Measurements from ENCODE around the gene RAF1. TPM values are rescaled to one million over a fixed set of nuclear protein-coding genes. Genes with fewer than 3 reads are reported as not detected.
"Not testable (repeated sequence)": the region's sequence is repeated elsewhere in the genome, so short reads cannot be mapped to it uniquely, and the experiment has no call there.

RAF1 gene
- total RNA-seq, 2 donors from 2014 or later, result 158 to 183 TPM

DNA sequence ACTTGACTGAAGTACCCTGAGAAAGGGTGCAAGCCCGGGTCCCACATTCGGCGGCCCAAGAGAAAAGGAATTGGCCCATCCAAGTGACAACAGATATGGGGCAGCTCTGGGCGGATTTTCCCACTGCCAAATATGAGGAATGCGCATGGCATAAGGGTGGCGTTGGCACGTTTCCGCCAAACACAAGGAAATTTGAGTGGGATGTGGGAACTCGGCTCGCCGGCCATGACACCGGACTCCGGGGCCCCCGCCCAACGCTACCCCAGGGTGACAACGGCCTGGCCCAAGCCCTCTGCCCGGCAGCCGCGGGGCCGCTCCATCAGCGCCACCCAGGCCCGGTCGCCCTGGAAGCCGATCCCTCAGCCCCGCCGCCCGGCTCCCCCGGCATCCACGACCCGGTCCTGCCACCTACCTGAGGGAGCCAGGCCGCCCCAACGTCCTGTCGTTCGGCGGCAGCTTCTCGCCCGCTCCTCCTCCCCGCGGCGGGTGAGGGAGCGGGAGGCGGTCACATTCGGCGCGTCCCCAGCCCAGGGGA is 449 bp downstream of the RAF1 start:
- H3K4me3 ChIP-seq, result peak overlapping the region; percentile 100
- no peaks in the 10 kb centered on the region for H3K9me3 ChIP-seq
- ATAC-seq (ENCODE audit: insufficient number of reproducible peaks, low FRiP score, low read depth), result peak; percentile 35
- peaks cover 33 to 39% of the 10 kb centered on the region in 2 donors for H3K4me1 ChIP-seq (ENCODE audit: control insufficient read depth in 1 of 2, low read depth in 2 of 2)
- no peaks in the 10 kb centered on the region for H3K27me3 ChIP-seq (replicated peaks; ENCODE audit: insufficient read depth)
- TF ChIP-seq, protein P1, sequence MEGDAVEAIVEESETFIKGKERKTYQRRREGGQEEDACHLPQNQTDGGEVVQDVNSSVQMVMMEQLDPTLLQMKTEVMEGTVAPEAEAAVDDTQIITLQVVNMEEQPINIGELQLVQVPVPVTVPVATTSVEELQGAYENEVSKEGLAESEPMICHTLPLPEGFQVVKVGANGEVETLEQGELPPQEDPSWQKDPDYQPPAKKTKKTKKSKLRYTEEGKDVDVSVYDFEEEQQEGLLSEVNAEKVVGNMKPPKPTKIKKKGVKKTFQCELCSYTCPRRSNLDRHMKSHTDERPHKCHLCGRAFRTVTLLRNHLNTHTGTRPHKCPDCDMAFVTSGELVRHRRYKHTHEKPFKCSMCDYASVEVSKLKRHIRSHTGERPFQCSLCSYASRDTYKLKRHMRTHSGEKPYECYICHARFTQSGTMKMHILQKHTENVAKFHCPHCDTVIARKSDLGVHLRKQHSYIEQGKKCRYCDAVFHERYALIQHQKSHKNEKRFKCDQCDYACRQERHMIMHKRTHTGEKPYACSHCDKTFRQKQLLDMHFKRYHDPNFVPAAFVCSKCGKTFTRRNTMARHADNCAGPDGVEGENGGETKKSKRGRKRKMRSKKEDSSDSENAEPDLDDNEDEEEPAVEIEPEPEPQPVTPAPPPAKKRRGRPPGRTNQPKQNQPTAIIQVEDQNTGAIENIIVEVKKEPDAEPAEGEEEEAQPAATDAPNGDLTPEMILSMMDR (IDR thresholded peaks at IDR 0.05), result no peak
- H3K27ac ChIP-seq, result peak overlapping the region; percentile 100
- DNase-seq (ENCODE audit: low spot score), result peak; percentile 34
- no peaks in the 10 kb centered on the region for H3K36me3 ChIP-seq

DNA sequence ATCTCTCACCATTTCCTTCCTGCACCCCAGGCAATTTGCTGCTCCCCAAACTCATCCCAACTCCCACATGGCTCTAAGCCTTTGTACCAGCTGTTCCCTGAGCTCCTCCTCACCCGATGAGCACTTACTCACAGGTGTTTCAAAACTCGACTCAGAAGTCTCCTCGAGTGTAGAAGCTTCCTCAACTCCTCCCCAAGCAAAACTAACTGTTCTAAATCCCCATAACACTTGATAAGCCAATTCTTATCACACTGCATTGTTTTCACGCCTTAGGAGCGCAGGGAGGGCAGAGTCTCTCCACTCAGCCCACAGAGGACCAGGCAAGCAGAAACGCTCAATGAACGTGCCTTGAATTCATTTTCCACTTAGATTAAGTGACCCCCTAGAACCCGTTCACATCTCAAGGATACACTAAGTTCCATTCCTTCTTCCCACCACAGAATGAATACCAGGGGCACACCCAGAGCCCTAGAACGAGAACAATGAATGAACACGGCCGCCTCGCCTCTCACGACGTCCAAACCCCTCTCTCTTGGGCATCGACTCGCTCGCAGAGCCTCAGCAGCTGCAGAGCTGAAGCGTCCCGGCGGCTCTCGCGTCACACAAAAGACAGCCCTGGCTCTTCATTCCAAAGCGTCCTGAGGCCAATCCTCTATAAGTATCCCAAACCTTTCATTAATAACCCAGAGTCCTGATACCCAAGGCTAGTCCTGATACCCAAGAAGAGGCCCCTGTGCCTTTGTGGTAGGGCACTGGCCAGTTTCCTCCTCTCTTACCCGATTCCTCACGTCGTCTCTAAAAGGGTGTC is 1.1 kb downstream of the RAF1 start:
- Histone ChIP-seq H3K4me1 (ENCODE audit: control insufficient read depth in 1 of 2, low read depth in 2 of 2) (peaks cover 40 to 46% of the 10 kb centered on the region in 2 donors), H3K36me3 (no peaks in the 10 kb centered on the region), H3K9me3 (no peaks in the 10 kb centered on the region), H3K27ac (peak overlapping the region; percentile 100), H3K27me3 (replicated peaks; ENCODE audit: insufficient read depth) (no peaks in the 10 kb centered on the region), H3K4me3 (peak overlapping the region; percentile 100)
- ATAC-seq (ENCODE audit: insufficient number of reproducible peaks, low FRiP score, low read depth) (no peak), DNase-seq (ENCODE audit: low spot score) (no peak)
- TF ChIP-seq, protein P1 (IDR thresholded peaks at IDR 0.05), result no peak

GRCh38 chr3:12661926-12662592 is 1.9 kb downstream of the RAF1 start:
- H3K4me1 ChIP-seq (ENCODE audit: control insufficient read depth in 1 of 2, low read depth in 2 of 2), result peaks cover 41 to 53% of the 10 kb centered on the region in 2 donors
- ATAC-seq (ENCODE audit: insufficient number of reproducible peaks, low FRiP score, low read depth) (no peak), DNase-seq (ENCODE audit: low spot score) (no peak)
- H3K27me3 ChIP-seq (replicated peaks; ENCODE audit: insufficient read depth), result no peaks in the 10 kb centered on the region
- TF ChIP-seq, protein P1 (IDR thresholded peaks at IDR 0.05), result no peak
- no peaks in the 10 kb centered on the region for H3K36me3 ChIP-seq
- H3K4me3 ChIP-seq, result peak overlapping the region; percentile 100
- peak overlapping the region; percentile 100 for H3K27ac ChIP-seq
- H3K9me3 ChIP-seq, result no peaks in the 10 kb centered on the region

- not testable (repeated sequence) for DNase-seq (ENCODE audit: low spot score)
- Histone ChIP-seq H3K27ac (peak overlapping the region; percentile 65 to 80), H3K4me3 (peak overlapping the region; percentile 100)
Observed at GRCh38 chr3:12661375-12661774, 2.5 kb downstream of the RAF1 start.

GRCh38 chr3:12660196-12660595 is 3.7 kb downstream of the RAF1 start:
- no peaks in the 10 kb centered on the region for H3K36me3 ChIP-seq
- no peaks in the 10 kb centered on the region for H3K9me3 ChIP-seq
- no peak for DNase-seq (ENCODE audit: low spot score)
- TF ChIP-seq, protein P1 (IDR thresholded peaks at IDR 0.05), result no peak
- H3K27me3 ChIP-seq (replicated peaks; ENCODE audit: insufficient read depth), result no peaks in the 10 kb centered on the region
- H3K4me3 ChIP-seq, result peak overlapping the region; percentile 100
- no peak for ATAC-seq (ENCODE audit: insufficient number of reproducible peaks, low FRiP score, low read depth)
- peak overlapping the region; percentile 66 to 80 for H3K27ac ChIP-seq
- peaks cover 48 to 69% of the 10 kb centered on the region in 2 donors for H3K4me1 ChIP-seq (ENCODE audit: control insufficient read depth in 1 of 2, low read depth in 2 of 2)

More at GRCh38 chr3:12661375-12661774, 2.5 kb downstream of the RAF1 start:
- H3K27me3 ChIP-seq (replicated peaks; ENCODE audit: insufficient read depth); H3K9me3 ChIP-seq; H3K36me3 ChIP-seq; ATAC-seq (ENCODE audit: insufficient number of reproducible peaks, low FRiP score, low read depth): not testable (repeated sequence)
- H3K4me1 ChIP-seq (ENCODE audit: control insufficient read depth in 1 of 2, low read depth in 2 of 2), result peaks cover 48 to 60% of the 10 kb centered on the region in 2 donors
